Measurements from ENCODE around the gene ZCCHC17.
"Not testable (repeated sequence)": the region's sequence is repeated elsewhere in the genome, so short reads cannot be mapped to it uniquely, and the experiment has no call there.

ZCCHC17 gene

GRCh38 chr1:31261916-31262315, 34.9 kb upstream of the ZCCHC17 start:
- no peak for TF ChIP-seq CTCF (IDR thresholded peaks at IDR 0.05; ENCODE audit: low read depth, low read length, missing control alignments)
- DNase-seq (ENCODE audit: low read depth) = no peak
- no peak overlapping the region for H3K4me3 ChIP-seq (ENCODE audit: low read depth, low read length)

GRCh38 chr1:31262393-31262792, 34.4 kb upstream of the ZCCHC17 start:
- H3K4me3 ChIP-seq (ENCODE audit: low read depth, low read length) = not testable (repeated sequence)

GRCh38 chr1:31263408-31263807, 33.4 kb upstream of the ZCCHC17 start:
- no peak for DNase-seq (ENCODE audit: low read depth)
- no peak for TF ChIP-seq CTCF (IDR thresholded peaks at IDR 0.05; ENCODE audit: low read depth, low read length, missing control alignments)
- no peak overlapping the region for H3K4me3 ChIP-seq (ENCODE audit: low read depth, low read length)

More at GRCh38 chr1:31262393-31262792, 34.4 kb upstream of the ZCCHC17 start:
- not testable (repeated sequence) for DNase-seq (ENCODE audit: low read depth)

GRCh38 chr1:31264790-31265386, 31.9 kb upstream of the ZCCHC17 start:
- DNase-seq (ENCODE audit: low read depth) = no peak
- no peak overlapping the region for H3K4me3 ChIP-seq (ENCODE audit: low read depth, low read length)
- TF ChIP-seq CTCF (IDR thresholded peaks at IDR 0.05; ENCODE audit: low read depth, low read length, missing control alignments) = no peak

GRCh38 chr1:31266547-31266946, 30.3 kb upstream of the ZCCHC17 start:
- no peak for DNase-seq (ENCODE audit: low read depth)
- no peak overlapping the region for H3K4me3 ChIP-seq (ENCODE audit: low read depth, low read length)
- TF ChIP-seq CTCF (IDR thresholded peaks at IDR 0.05; ENCODE audit: low read depth, low read length, missing control alignments) = no peak

GRCh38 chr1:31272369-31272768, 24.5 kb upstream of the ZCCHC17 start:
- no peak for DNase-seq (ENCODE audit: low read depth)
- TF ChIP-seq CTCF (IDR thresholded peaks at IDR 0.05; ENCODE audit: low read depth, low read length, missing control alignments) = no peak
- H3K4me3 ChIP-seq (ENCODE audit: low read depth, low read length) = no peak overlapping the region

- DNase-seq (ENCODE audit: low read depth) = no peak
- no peak for TF ChIP-seq CTCF (IDR thresholded peaks at IDR 0.05; ENCODE audit: low read depth, low read length, missing control alignments)
- no peak overlapping the region for H3K4me3 ChIP-seq (ENCODE audit: low read depth, low read length)
Measured at GRCh38 chr1:31273619-31274018, 23.2 kb upstream of the ZCCHC17 start.

- not testable (repeated sequence) for H3K4me3 ChIP-seq (ENCODE audit: low read depth, low read length); DNase-seq (ENCODE audit: low read depth)
Measured at GRCh38 chr1:31282426-31282825, 14.4 kb upstream of the ZCCHC17 start.

- not testable (repeated sequence) for H3K4me3 ChIP-seq (ENCODE audit: low read depth, low read length); DNase-seq (ENCODE audit: low read depth)
Measured at GRCh38 chr1:31287791-31288190, 9.0 kb upstream of the ZCCHC17 start.

All from GM12864 (cell line).